Measurements from ENCODE around the gene ZNF485.
"Not testable (repeated sequence)": the region's sequence is repeated elsewhere in the genome, so short reads cannot be mapped to it uniquely, and the experiment has no call there.

The ZNF485 gene

DNA sequence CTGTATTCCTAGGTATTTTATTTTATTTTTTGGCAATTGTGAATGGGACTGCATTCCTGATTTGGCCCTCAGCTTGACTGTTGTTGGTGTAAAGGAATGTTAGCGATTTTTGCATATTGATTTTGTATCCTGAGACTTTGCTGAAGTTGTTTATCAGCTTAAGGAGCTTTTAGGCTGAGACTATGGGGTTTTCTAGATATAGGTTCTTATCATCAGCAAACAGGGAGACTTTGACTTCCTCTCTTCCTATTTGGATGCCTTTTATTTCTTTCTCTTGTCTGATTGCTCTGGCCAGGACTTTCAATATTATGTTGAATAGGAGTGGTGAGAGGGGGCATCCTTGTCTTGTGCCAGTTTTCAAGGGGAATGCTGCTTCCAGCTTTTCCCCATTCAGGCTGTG lies 29.6 kb downstream of the ZNF485 start:
- not testable (repeated sequence) for H3K36me3 ChIP-seq (ENCODE audit: control insufficient read depth in 2 of 2, insufficient read depth in 2 of 2, low read length in 2 of 2); H3K9ac ChIP-seq (ENCODE audit: low read depth in 1 of 2, low read length in 2 of 2); H3K27ac ChIP-seq (ENCODE audit: low read depth in 2 of 2, low read length in 2 of 2); H3K27me3 ChIP-seq (ENCODE audit: control insufficient read depth in 2 of 2, insufficient read depth in 2 of 2, low read length in 2 of 2); H3K4me3 ChIP-seq (ENCODE audit: low read length in 2 of 2); H3K4me1 ChIP-seq (ENCODE audit: control insufficient read depth in 2 of 2, insufficient read depth in 2 of 2, low read length in 2 of 2); H3K9me3 ChIP-seq (ENCODE audit: control insufficient read depth in 2 of 2, low read length in 2 of 2)

- no peak overlapping the region for H3K27ac ChIP-seq (ENCODE audit: low read depth in 2 of 2, low read length in 2 of 2)
- no peak overlapping the region for H3K4me3 ChIP-seq (ENCODE audit: low read length in 2 of 2)
- H3K27me3 ChIP-seq (ENCODE audit: control insufficient read depth in 2 of 2, insufficient read depth in 2 of 2, low read length in 2 of 2), result no peaks in the 10 kb centered on the region
- H3K36me3 ChIP-seq (ENCODE audit: control insufficient read depth in 2 of 2, insufficient read depth in 2 of 2, low read length in 2 of 2), result peaks cover 19 to 25% of the 10 kb centered on the region in 2 donors
- H3K9ac ChIP-seq (ENCODE audit: low read depth in 1 of 2, low read length in 2 of 2), result no peak overlapping the region
- peaks cover 28 to 37% of the 10 kb centered on the region in 2 donors for H3K9me3 ChIP-seq (ENCODE audit: control insufficient read depth in 2 of 2, low read length in 2 of 2)
- H3K4me1 ChIP-seq (ENCODE audit: control insufficient read depth in 2 of 2, insufficient read depth in 2 of 2, low read length in 2 of 2), result no peaks in the 10 kb centered on the region
These were observed 34.4 kb downstream of the ZNF485 start for GRCh38 chr10:43640603-43641002.

- no peaks in the 10 kb centered on the region for H3K27me3 ChIP-seq (ENCODE audit: control insufficient read depth in 2 of 2, insufficient read depth in 2 of 2, low read length in 2 of 2)
- peaks cover 25 to 31% of the 10 kb centered on the region in 2 donors for H3K36me3 ChIP-seq (ENCODE audit: control insufficient read depth in 2 of 2, insufficient read depth in 2 of 2, low read length in 2 of 2)
- peaks cover 0 to 3% of the 10 kb centered on the region in 2 donors for H3K4me1 ChIP-seq (ENCODE audit: control insufficient read depth in 2 of 2, insufficient read depth in 2 of 2, low read length in 2 of 2)
- no peak overlapping the region for H3K9ac ChIP-seq (ENCODE audit: low read depth in 1 of 2, low read length in 2 of 2)
- H3K27ac ChIP-seq (ENCODE audit: low read depth in 2 of 2, low read length in 2 of 2), result no peak overlapping the region
- H3K4me3 ChIP-seq (ENCODE audit: low read length in 2 of 2), result peak overlapping the region; percentile 8 to 39
- peaks cover 34 to 42% of the 10 kb centered on the region in 2 donors for H3K9me3 ChIP-seq (ENCODE audit: control insufficient read depth in 2 of 2, low read length in 2 of 2)
These were observed 38.0 kb downstream of the ZNF485 start for GRCh38 chr10:43644252-43644651.

DNA sequence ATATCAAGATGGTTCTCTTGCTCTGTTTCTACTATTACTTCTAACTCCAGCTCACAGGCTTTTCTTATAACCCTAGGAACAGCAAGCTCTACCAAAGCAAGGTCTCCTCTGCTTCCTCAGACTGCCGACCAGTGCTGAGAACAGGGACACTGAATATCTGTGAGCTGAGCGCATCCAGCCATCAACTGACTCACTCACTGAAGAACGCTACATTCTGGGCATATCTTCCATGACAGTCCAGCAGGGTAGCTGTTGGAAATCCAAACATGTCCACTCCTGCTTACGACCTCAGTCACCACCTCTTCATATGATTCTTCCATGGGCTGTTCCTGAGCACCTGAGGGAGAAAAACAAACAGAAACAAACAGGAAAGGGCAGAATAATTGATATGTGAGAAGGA lies 39.6 kb downstream of the ZNF485 start:
- Histone ChIP-seq H3K9me3 (ENCODE audit: control insufficient read depth in 2 of 2, low read length in 2 of 2) (peaks cover 34 to 42% of the 10 kb centered on the region in 2 donors), H3K36me3 (ENCODE audit: control insufficient read depth in 2 of 2, insufficient read depth in 2 of 2, low read length in 2 of 2) (peaks cover 25 to 31% of the 10 kb centered on the region in 2 donors), H3K27me3 (ENCODE audit: control insufficient read depth in 2 of 2, insufficient read depth in 2 of 2, low read length in 2 of 2) (no peaks in the 10 kb centered on the region), H3K27ac (ENCODE audit: low read depth in 2 of 2, low read length in 2 of 2) (no peak overlapping the region), H3K4me3 (ENCODE audit: low read length in 2 of 2) (peak overlapping the region in 1 of 2 donors; percentile 6), H3K9ac (ENCODE audit: low read depth in 1 of 2, low read length in 2 of 2) (no peak overlapping the region), H3K4me1 (ENCODE audit: control insufficient read depth in 2 of 2, insufficient read depth in 2 of 2, low read length in 2 of 2) (peaks cover 0 to 3% of the 10 kb centered on the region in 2 donors)

- Histone ChIP-seq H3K9ac (ENCODE audit: low read depth in 1 of 2, low read length in 2 of 2) (no peak overlapping the region), H3K4me3 (ENCODE audit: low read length in 2 of 2) (peak overlapping the region in 1 of 2 donors; percentile 84)
These were observed 41.3 kb downstream of the ZNF485 start for GRCh38 chr10:43647576-43647975.

DNA sequence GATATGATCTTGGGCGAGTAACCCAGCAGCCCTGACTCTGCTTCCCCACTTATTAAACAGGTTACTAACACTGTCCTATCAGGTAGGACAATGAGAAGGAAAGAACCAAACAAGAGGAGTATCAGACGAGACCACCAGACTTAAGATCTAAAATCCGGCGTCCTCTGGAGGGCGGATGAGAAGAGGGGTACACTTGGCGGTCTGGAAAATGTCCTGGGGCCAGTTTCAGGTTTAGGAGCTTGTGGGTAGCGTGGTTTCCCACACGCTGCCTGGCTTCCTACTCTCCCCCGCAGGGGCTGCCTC lies 41.8 kb downstream of the ZNF485 start:
- H3K4me1 ChIP-seq (ENCODE audit: control insufficient read depth in 2 of 2, insufficient read depth in 2 of 2, low read length in 2 of 2), result peaks cover 0 to 3% of the 10 kb centered on the region in 2 donors
- H3K9me3 ChIP-seq (ENCODE audit: control insufficient read depth in 2 of 2, low read length in 2 of 2), result peaks cover 28 to 29% of the 10 kb centered on the region in 2 donors
- H3K27me3 ChIP-seq (ENCODE audit: control insufficient read depth in 2 of 2, insufficient read depth in 2 of 2, low read length in 2 of 2), result no peaks in the 10 kb centered on the region
- H3K27ac ChIP-seq (ENCODE audit: low read depth in 2 of 2, low read length in 2 of 2), result peak overlapping the region in 1 of 2 donors; percentile 59
- H3K4me3 ChIP-seq (ENCODE audit: low read length in 2 of 2), result peak overlapping the region; percentile 68 to 84
- H3K9ac ChIP-seq (ENCODE audit: low read depth in 1 of 2, low read length in 2 of 2), result peak overlapping the region; percentile 76 to 85
- H3K36me3 ChIP-seq (ENCODE audit: control insufficient read depth in 2 of 2, insufficient read depth in 2 of 2, low read length in 2 of 2), result peaks cover 25 to 31% of the 10 kb centered on the region in 2 donors

More at GRCh38 chr10:43647576-43647975, 41.3 kb downstream of the ZNF485 start:
- Histone ChIP-seq H3K27me3 (ENCODE audit: control insufficient read depth in 2 of 2, insufficient read depth in 2 of 2, low read length in 2 of 2) (no peaks in the 10 kb centered on the region), H3K9me3 (ENCODE audit: control insufficient read depth in 2 of 2, low read length in 2 of 2) (peaks cover 32 to 34% of the 10 kb centered on the region in 2 donors), H3K27ac (ENCODE audit: low read depth in 2 of 2, low read length in 2 of 2) (no peak overlapping the region), H3K4me1 (ENCODE audit: control insufficient read depth in 2 of 2, insufficient read depth in 2 of 2, low read length in 2 of 2) (peaks cover 0 to 3% of the 10 kb centered on the region in 2 donors), H3K36me3 (ENCODE audit: control insufficient read depth in 2 of 2, insufficient read depth in 2 of 2, low read length in 2 of 2) (peaks cover 25 to 31% of the 10 kb centered on the region in 2 donors)

DNA sequence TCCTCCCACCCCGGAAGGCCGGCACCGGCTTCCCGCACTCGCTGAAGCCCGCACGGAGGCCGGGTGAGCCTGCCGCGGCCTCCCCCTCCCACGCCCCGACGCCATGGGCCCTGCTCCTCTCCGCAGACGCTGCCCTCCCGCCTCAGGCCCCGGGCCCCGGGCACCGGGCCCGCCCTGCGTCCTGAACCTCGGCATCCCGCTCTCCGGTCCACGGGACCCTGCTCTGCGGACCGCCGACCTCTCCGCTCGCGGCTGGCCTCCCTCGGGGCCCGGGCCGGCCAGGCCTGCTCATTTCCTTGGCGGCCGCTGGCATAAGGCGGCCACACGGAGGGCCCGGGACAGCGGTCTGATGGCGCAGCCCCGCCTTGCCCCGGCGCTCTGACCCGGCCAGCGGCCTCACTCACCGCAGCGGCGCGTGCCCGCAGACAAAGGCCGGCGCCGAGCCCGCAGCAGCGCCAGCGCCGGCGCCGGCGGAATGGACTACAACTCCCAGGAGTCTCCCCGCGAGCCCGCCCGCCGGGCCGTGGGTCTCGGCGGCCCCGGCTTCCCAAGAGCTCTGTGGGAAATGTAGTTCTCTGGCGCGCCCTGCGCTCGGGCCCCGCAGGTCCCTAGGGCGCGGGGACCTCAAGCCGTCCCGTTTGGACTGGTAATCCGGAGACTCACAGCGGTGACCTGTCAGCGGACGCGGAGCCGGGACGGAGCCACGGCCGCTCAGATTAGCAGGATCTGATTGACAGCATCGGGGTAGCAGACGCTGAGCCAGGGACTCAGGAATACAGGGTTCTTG lies 42.4 kb downstream of the ZNF485 start, which contains the start of gene ZNF32:
Gene ZNF32 (minus strand): TSS at position 484 of the 787 bp plus-strand sequence. CDS start 2,748 bp downstream, outside the sequence.
- peak within 1 kb of the TSS; percentile 68 to 84 for H3K4me3 ChIP-seq (ENCODE audit: low read length in 2 of 2)
- peaks cover 23 to 24% of the 10 kb centered on the region in 2 donors for H3K9me3 ChIP-seq (ENCODE audit: control insufficient read depth in 2 of 2, low read length in 2 of 2)
- H3K36me3 ChIP-seq (ENCODE audit: control insufficient read depth in 2 of 2, insufficient read depth in 2 of 2, low read length in 2 of 2), result peaks cover 25 to 27% of the 10 kb centered on the region in 2 donors
- H3K27me3 ChIP-seq (ENCODE audit: control insufficient read depth in 2 of 2, insufficient read depth in 2 of 2, low read length in 2 of 2), result no peaks in the 10 kb centered on the region
- peak within 1 kb of the TSS; percentile 76 to 85 for H3K9ac ChIP-seq (ENCODE audit: low read depth in 1 of 2, low read length in 2 of 2)
- peaks cover 0 to 3% of the 10 kb centered on the region in 2 donors for H3K4me1 ChIP-seq (ENCODE audit: control insufficient read depth in 2 of 2, insufficient read depth in 2 of 2, low read length in 2 of 2)
- H3K27ac ChIP-seq (ENCODE audit: low read depth in 2 of 2, low read length in 2 of 2), result peak within 1 kb of the TSS; percentile 46 to 59

- Histone ChIP-seq H3K27me3 (ENCODE audit: control insufficient read depth in 2 of 2, insufficient read depth in 2 of 2, low read length in 2 of 2) (no peaks in the 10 kb centered on the region), H3K4me1 (ENCODE audit: control insufficient read depth in 2 of 2, insufficient read depth in 2 of 2, low read length in 2 of 2) (peaks cover 0 to 3% of the 10 kb centered on the region in 2 donors), H3K9me3 (ENCODE audit: control insufficient read depth in 2 of 2, low read length in 2 of 2) (peaks cover 17 to 19% of the 10 kb centered on the region in 2 donors), H3K27ac (ENCODE audit: low read depth in 2 of 2, low read length in 2 of 2) (peak overlapping the region in 1 of 2 donors; percentile 59), H3K4me3 (ENCODE audit: low read length in 2 of 2) (peak overlapping the region; percentile 68 to 84), H3K36me3 (ENCODE audit: control insufficient read depth in 2 of 2, insufficient read depth in 2 of 2, low read length in 2 of 2) (peaks cover 20 to 21% of the 10 kb centered on the region in 2 donors), H3K9ac (ENCODE audit: low read depth in 1 of 2, low read length in 2 of 2) (peak overlapping the region; percentile 63 to 85)
These were observed 42.9 kb downstream of the ZNF485 start for GRCh38 chr10:43649185-43649523.

DNA sequence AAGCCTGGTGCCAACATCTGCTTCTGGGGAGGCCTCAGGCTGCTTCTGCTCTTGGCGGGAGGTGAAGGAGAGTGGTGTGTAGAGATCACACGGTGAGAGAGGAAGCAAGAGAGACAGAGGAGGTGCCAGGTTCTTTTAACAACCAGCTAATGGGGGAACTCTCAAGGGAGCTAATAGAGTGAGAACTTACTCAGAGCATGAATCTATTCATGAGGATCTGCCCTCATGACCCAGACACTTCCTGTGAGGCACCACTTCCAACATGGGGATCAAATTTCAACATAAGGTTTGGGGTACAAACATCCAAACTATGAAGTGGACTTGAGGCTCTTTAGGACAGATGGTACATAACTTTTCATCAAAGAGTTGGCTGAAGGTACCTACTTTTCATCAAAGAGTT lies 47.5 kb downstream of the ZNF485 start:
- Histone ChIP-seq H3K4me3 (ENCODE audit: low read length in 2 of 2) (no peak overlapping the region), H3K4me1 (ENCODE audit: control insufficient read depth in 2 of 2, insufficient read depth in 2 of 2, low read length in 2 of 2) (peaks cover 0 to 3% of the 10 kb centered on the region in 2 donors), H3K27me3 (ENCODE audit: control insufficient read depth in 2 of 2, insufficient read depth in 2 of 2, low read length in 2 of 2) (no peaks in the 10 kb centered on the region), H3K36me3 (ENCODE audit: control insufficient read depth in 2 of 2, insufficient read depth in 2 of 2, low read length in 2 of 2) (no peaks in the 10 kb centered on the region), H3K9ac (ENCODE audit: low read depth in 1 of 2, low read length in 2 of 2) (no peak overlapping the region), H3K27ac (ENCODE audit: low read depth in 2 of 2, low read length in 2 of 2) (no peak overlapping the region), H3K9me3 (ENCODE audit: control insufficient read depth in 2 of 2, low read length in 2 of 2) (no peaks in the 10 kb centered on the region)

DNA sequence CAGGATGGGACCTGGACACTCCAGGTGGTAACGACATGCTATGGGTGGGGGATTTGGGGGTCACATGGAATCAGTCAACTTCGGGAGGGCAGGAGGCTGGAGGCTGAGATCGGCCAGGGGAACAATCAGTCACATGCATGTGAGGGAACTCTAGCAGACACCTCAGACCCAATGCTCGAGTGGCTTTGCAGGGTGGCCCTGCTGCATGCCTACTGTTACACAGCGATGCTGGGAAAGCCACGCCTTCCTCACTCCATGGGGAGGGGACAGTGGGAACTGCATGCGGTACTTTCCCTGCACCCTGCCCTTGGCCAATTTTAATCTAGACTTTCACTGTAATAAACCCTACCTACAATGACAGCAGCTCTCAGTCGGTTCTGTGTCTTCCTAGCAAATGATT lies 49.1 kb downstream of the ZNF485 start:
- no peaks in the 10 kb centered on the region for H3K9me3 ChIP-seq (ENCODE audit: control insufficient read depth in 2 of 2, low read length in 2 of 2)
- H3K9ac ChIP-seq (ENCODE audit: low read depth in 1 of 2, low read length in 2 of 2), result no peak overlapping the region
- no peaks in the 10 kb centered on the region for H3K27me3 ChIP-seq (ENCODE audit: control insufficient read depth in 2 of 2, insufficient read depth in 2 of 2, low read length in 2 of 2)

More for the DNA sequence above, 49.1 kb downstream of the ZNF485 start:
- Histone ChIP-seq H3K4me1 (ENCODE audit: control insufficient read depth in 2 of 2, insufficient read depth in 2 of 2, low read length in 2 of 2) (no peaks in the 10 kb centered on the region), H3K4me3 (ENCODE audit: low read length in 2 of 2) (no peak overlapping the region), H3K27ac (ENCODE audit: low read depth in 2 of 2, low read length in 2 of 2) (no peak overlapping the region), H3K36me3 (ENCODE audit: control insufficient read depth in 2 of 2, insufficient read depth in 2 of 2, low read length in 2 of 2) (no peaks in the 10 kb centered on the region)
